Keratinocyte (primary cell): ENCODE measurements around the gene CTNNA3.

ENCODE experiments used
- EZH2 ChIP-seq: IDR thresholded peaks from one replicate; pipeline ENCODE4 v1.6.1; 2012; ENCODE audit warnings: inconsistent platforms, mild to moderate bottlenecking, low read length, moderate library complexity
- TF ChIP-seq, protein P1 (sequence below), 3 experiments: IDR thresholded peaks in 1 of 3; conservative IDR thresholded peaks in 1 of 3; optimal IDR thresholded peaks in 1 of 3; 2 replicates in 2 of 3; 3 replicates in 1 of 3; pipeline versions ENCODE3 to v1.5.1; 2011; ENCODE audit warnings: low read length in 3 of 3, mild to moderate bottlenecking in 3 of 3, moderate library complexity in 2 of 3, control low read depth in 1 of 3, inconsistent platforms in 1 of 3; ENCODE audit not compliant: insufficient read depth in 2 of 3; ENCODE audit errors: extremely low read depth in 1 of 3

DNA sequence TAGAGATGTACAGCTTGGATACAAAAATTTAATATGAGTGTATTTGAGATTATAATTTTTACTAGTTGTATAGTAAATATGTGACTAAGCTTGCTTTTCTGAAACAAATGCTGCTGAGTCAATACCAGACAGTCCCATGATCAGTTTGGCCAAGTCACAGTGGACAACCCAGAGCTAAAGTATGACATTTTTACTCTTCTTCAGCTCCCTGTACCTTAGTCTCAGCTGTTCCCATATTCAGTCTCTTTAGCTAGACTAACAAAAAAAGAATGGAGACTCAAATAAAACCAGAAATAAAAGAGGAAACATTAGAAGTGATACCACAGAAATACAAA lies 189.3 kb downstream of the CTNNA3 start:
- TF ChIP-seq, protein P1, sequence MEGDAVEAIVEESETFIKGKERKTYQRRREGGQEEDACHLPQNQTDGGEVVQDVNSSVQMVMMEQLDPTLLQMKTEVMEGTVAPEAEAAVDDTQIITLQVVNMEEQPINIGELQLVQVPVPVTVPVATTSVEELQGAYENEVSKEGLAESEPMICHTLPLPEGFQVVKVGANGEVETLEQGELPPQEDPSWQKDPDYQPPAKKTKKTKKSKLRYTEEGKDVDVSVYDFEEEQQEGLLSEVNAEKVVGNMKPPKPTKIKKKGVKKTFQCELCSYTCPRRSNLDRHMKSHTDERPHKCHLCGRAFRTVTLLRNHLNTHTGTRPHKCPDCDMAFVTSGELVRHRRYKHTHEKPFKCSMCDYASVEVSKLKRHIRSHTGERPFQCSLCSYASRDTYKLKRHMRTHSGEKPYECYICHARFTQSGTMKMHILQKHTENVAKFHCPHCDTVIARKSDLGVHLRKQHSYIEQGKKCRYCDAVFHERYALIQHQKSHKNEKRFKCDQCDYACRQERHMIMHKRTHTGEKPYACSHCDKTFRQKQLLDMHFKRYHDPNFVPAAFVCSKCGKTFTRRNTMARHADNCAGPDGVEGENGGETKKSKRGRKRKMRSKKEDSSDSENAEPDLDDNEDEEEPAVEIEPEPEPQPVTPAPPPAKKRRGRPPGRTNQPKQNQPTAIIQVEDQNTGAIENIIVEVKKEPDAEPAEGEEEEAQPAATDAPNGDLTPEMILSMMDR (optimal IDR thresholded peaks at IDR 0.05 in 1 of 3, IDR thresholded peaks at IDR 0.05 in 1 of 3, conservative IDR thresholded peaks at IDR 0.05 in 1 of 3; ENCODE audit: extremely low read depth in 1 of 3, insufficient read depth in 2 of 3, low read length in 3 of 3): no peak
- TF ChIP-seq EZH2: no peak
